AG09309 (cell line): ENCODE results near the gene HSF4.

Experiments used
- DNase-seq: peaks from one replicate; pipeline ENCODE4 v3.0.0-alpha.2; 2010; ENCODE audit warnings: low read depth
- H3K4me3 ChIP-seq: 2 replicates; pipeline ENCODE4 v1.5.1; 2011; ENCODE audit warnings: mild to moderate bottlenecking, low read depth, low read length, moderate library complexity; ENCODE audit not compliant: control insufficient read depth
- TF ChIP-seq, protein P1 (sequence below): IDR thresholded peaks from 2 replicates; pipeline ENCODE4 v1.5.1; 2011; ENCODE audit warnings: mild to moderate bottlenecking, low read depth, low read length, inconsistent platforms; ENCODE audit not compliant: insufficient read depth, control insufficient read depth; ENCODE audit errors: missing control alignments

The HSF4 gene

GRCh38 chr16:67206129-67206837 lies 41.7 kb downstream of the HSF4 start:
- DNase-seq = no peak
- TF ChIP-seq, protein P1, sequence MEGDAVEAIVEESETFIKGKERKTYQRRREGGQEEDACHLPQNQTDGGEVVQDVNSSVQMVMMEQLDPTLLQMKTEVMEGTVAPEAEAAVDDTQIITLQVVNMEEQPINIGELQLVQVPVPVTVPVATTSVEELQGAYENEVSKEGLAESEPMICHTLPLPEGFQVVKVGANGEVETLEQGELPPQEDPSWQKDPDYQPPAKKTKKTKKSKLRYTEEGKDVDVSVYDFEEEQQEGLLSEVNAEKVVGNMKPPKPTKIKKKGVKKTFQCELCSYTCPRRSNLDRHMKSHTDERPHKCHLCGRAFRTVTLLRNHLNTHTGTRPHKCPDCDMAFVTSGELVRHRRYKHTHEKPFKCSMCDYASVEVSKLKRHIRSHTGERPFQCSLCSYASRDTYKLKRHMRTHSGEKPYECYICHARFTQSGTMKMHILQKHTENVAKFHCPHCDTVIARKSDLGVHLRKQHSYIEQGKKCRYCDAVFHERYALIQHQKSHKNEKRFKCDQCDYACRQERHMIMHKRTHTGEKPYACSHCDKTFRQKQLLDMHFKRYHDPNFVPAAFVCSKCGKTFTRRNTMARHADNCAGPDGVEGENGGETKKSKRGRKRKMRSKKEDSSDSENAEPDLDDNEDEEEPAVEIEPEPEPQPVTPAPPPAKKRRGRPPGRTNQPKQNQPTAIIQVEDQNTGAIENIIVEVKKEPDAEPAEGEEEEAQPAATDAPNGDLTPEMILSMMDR = no peak
- no peak overlapping the region for H3K4me3 ChIP-seq

GRCh38 chr16:67206838-67207248 lies 42.3 kb downstream of the HSF4 start:
- no peak overlapping the region for H3K4me3 ChIP-seq
- DNase-seq = no peak
- TF ChIP-seq, protein P1 = no peak

GRCh38 chr16:67207249-67208091 lies 42.9 kb downstream of the HSF4 start:
- TF ChIP-seq, protein P1 = no peak
- DNase-seq = no peak
- H3K4me3 ChIP-seq = no peak overlapping the region

GRCh38 chr16:67208154-67208896 lies 43.8 kb downstream of the HSF4 start:
- no peak for DNase-seq
- TF ChIP-seq, protein P1 = no peak
- H3K4me3 ChIP-seq = no peak overlapping the region

DNA sequence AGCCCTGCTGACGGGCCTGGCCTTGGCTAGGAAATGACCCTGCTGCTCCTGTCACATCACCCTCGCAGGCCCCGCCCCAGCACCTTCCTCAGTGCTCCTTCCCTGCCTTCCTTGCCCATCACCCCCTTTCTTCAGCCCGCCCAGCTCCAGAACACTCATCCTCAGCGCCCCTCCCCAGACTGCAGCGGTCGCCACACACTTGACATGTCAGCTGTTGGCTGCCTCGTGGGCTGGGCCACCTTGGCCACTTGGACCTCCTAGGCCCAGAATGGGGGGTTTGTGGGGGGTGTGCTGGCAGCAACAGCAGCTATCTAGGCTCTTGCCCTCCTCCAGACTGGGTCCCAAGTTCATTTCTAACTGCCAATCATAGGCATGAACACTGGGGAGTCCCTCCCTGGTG lies 45.0 kb downstream of the HSF4 start:
- H3K4me3 ChIP-seq = no peak overlapping the region
- no peak for DNase-seq
- TF ChIP-seq, protein P1 = no peak

DNA sequence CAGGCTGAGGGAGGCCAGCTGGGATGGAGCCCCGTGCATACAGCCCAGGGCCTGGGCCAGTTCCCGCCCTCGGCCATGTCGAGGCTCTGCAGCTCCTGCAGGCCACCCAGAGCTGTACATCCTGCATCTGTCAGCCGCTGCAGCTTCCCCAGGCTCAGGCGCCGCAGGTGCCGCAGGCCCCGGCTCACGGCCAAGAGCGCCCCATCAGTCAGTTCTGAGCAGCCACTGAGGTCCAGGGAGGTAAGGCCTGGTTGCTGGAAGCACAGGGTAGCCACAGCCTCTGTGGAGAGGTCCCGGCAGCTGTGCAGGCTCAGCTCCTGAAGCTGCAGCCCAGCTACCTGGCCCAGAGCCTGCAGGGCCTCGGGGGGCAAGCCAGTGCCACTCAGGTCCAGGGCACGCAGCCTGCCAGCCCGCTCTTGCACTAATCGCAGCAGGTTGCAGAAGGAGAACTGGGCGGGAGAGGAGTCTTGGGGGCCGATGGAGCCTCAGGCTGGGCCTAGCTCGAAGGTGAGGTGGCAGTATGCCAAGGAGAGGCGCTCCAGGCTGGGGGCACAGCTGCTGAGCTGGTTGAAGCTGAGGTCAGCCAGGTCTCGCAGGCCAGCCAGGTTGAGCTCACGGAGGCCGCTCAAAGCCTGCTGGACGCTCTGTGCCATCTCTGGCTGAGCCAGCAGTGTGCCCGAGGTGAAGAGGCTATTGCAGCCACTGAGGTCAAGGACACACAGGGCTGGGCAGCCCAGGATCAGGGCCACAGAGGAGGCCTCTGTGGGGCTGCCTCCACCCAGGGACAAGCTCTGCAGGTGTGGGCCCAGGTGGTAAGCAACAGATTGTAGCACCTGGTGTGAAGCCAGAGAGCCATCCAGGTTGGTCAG lies 45.8 kb downstream of the HSF4 start:
- no peak for DNase-seq
- TF ChIP-seq, protein P1 = no peak
- H3K4me3 ChIP-seq = no peak overlapping the region
